ENCODE results near the gene SLC25A26. TPM values are rescaled to one million over a fixed set of nuclear protein-coding genes. Genes with fewer than 3 reads are reported as not detected.

SLC25A26 gene
- total and polyA plus RNA-seq, 7 donors: 17.8 to 42.8 (median 22.4) TPM

- TF ChIP-seq CTCF (IDR thresholded peaks at IDR 0.05) (no peak), POLR2A (IDR thresholded peaks at IDR 0.05) (no peak), EP300 (IDR thresholded peaks at IDR 0.05) (no peak), POLR2AphosphoS5 (IDR thresholded peaks at IDR 0.05) (no peak)
- Histone ChIP-seq H3K4me3 (no peak overlapping the region), H3K27me3 (no peaks in the 10 kb centered on the region), H3K27ac (peak overlapping the region in 2 of 4 donors; percentile 5 to 76), H3K9me3 (no peaks in the 10 kb centered on the region), H3K36me3 (peaks cover 67 to 83% (median 81%) of the 10 kb centered on the region in 4 donors), H3K4me1 (peaks cover 0 to 20% (median 13%) of the 10 kb centered on the region in 4 donors)
- intact Hi-C loops (cut with DNase I): no loop called here
- no peak for DNase-seq
- WGBS, 2 donors: 92 to 97% methylated on average over 20 of the region's 20 CpGs
Observed at GRCh38 chr3:66383998-66384745, 163.4 kb downstream of the SLC25A26 start.

DNA sequence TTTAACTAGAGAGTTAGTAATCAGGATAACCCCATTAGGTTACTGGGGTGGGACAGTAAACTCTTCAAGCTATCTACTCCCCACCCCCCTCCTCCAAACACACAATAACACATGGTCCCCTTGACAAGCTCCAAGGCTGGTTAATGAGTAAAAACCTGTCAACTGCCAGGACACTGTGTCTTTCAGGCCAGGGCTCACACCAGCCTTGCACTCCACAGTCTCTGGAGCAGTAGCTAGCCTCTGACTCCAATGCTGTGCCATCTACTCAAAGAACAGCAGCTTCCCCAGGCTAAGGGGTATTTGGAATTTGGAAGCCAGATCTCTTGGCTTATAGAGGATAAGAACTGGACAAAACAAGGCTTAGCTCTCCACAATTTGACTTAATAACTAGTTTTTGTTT is 164.3 kb downstream of the SLC25A26 start:
- Histone ChIP-seq H3K27ac (peak overlapping the region in 2 of 4 donors; percentile 5 to 76), H3K9me3 (no peaks in the 10 kb centered on the region), H3K27me3 (no peaks in the 10 kb centered on the region), H3K36me3 (peaks cover 64 to 74% (median 72%) of the 10 kb centered on the region in 4 donors), H3K4me3 (no peak overlapping the region), H3K4me1 (peaks cover 0 to 20% (median 13%) of the 10 kb centered on the region in 4 donors)
- intact Hi-C loops (cut with DNase I): no loop called here
- no peak for DNase-seq
- TF ChIP-seq CTCF (IDR thresholded peaks at IDR 0.05) (no peak), POLR2AphosphoS5 (IDR thresholded peaks at IDR 0.05) (no peak), EP300 (IDR thresholded peaks at IDR 0.05) (no peak), POLR2A (IDR thresholded peaks at IDR 0.05) (no peak)

GRCh38 chr3:66386011-66386924 is 165.5 kb downstream of the SLC25A26 start:
- Histone ChIP-seq H3K27me3 (no peaks in the 10 kb centered on the region), H3K27ac (peak overlapping the region in 3 of 4 donors; percentile 1 to 4 (median 2)), H3K36me3 (peaks cover 52 to 69% (median 61%) of the 10 kb centered on the region in 4 donors), H3K4me3 (no peak overlapping the region), H3K4me1 (peaks cover 0 to 20% (median 11%) of the 10 kb centered on the region in 4 donors), H3K9me3 (no peaks in the 10 kb centered on the region)
- DNase-seq: no peak
- TF ChIP-seq POLR2A (IDR thresholded peaks at IDR 0.05) (no peak), POLR2AphosphoS5 (IDR thresholded peaks at IDR 0.05) (no peak), CTCF (IDR thresholded peaks at IDR 0.05) (no peak), EP300 (IDR thresholded peaks at IDR 0.05) (no peak)
- intact Hi-C loops (cut with DNase I): no loop called here
- WGBS, 2 donors: 84 to 95% methylated on average over 12 of the region's 12 CpGs

DNA sequence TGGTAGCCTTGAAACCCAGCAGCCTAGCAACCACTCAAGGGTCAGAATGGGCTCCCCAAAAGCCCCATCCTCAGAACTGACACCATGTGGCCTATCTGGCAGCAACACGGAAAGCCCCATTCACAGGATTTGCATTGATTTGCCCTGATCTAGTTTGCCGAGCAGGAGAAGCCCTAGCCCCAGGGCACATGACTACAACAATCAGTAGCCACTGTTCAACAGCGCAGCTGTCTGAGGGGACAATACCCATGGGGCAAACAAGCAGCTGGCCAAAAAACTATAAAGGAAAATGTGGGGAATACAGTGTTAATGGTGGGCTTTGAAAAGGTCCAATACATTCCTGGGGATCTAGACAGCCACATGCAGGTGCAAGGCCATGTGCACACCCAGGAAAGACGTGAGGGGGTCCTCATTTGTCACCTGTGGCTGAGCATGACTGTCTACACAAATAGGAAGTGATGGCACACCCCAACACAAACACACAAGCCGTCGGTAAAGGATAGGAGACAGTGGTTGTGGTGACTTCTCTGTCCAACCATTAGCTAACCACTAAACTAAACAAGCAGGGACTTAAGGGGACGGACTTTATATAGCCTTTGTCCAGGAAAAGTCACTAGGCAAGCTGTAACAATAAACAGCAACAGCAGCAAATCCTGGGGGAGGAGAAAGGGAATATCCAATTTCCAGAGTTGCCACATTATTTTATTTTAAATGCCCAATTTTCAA is 166.3 kb downstream of the SLC25A26 start:
- intact Hi-C loops (cut with DNase I): no loop called here
- Histone ChIP-seq H3K4me1 (peaks cover 0 to 16% (median 8%) of the 10 kb centered on the region in 4 donors), H3K27ac (peak overlapping the region in 2 of 4 donors; percentile 1)

More for the DNA sequence above, 166.3 kb downstream of the SLC25A26 start:
- Histone ChIP-seq H3K27me3 (no peaks in the 10 kb centered on the region), H3K36me3 (peaks cover 44 to 69% (median 56%) of the 10 kb centered on the region in 4 donors), H3K9me3 (no peaks in the 10 kb centered on the region), H3K4me3 (no peak overlapping the region)
- TF ChIP-seq CTCF (IDR thresholded peaks at IDR 0.05) (no peak), POLR2AphosphoS5 (IDR thresholded peaks at IDR 0.05) (no peak), EP300 (IDR thresholded peaks at IDR 0.05) (no peak), POLR2A (IDR thresholded peaks at IDR 0.05) (no peak)
- no peak for DNase-seq
- 75 to 87% methylated on average over 7 of the region's 7 CpGs for WGBS, 2 donors

All from sigmoid colon (tissue), 7 donors.